Thymus (tissue), 11 donors: ENCODE results near the gene CADM2. TPM values are rescaled to one million over a fixed set of nuclear protein-coding genes. Genes with fewer than 3 reads are reported as not detected.

Experiments used
- DNase-seq, 9 donors: peaks; one replicate each; pipeline ENCODE4 v3.0.0-alpha.2; 2013; ENCODE audit warnings: low spot score in 9 of 9, low read depth in 6 of 9, missing footprints in 1 of 9
- H3K27ac ChIP-seq, 2 donors: one replicate each; pipeline ENCODE4 v1.5.1; 2013; ENCODE audit warnings: control low read depth in 1 of 2, low read depth in 1 of 2, low read length in 1 of 2, mild to moderate bottlenecking in 1 of 2, moderate library complexity in 1 of 2
- H3K27me3 ChIP-seq, 2 donors: one replicate each; pipeline ENCODE4 v1.5.1; 2013; ENCODE audit warnings: low read length in 1 of 2; ENCODE audit not compliant: control insufficient read depth in 2 of 2, insufficient read depth in 1 of 2
- H3K36me3 ChIP-seq, 2 donors: one replicate each; pipeline ENCODE4 v1.5.1; 2013; ENCODE audit warnings: low read length in 1 of 2, mild to moderate bottlenecking in 1 of 2, moderate library complexity in 1 of 2; ENCODE audit not compliant: control insufficient read depth in 2 of 2, insufficient read depth in 2 of 2
- H3K4me1 ChIP-seq, 2 donors: one replicate each; pipeline ENCODE4 v1.5.1; 2013; ENCODE audit warnings: low read length in 2 of 2; ENCODE audit not compliant: control insufficient read depth in 2 of 2, insufficient read depth in 2 of 2
- H3K4me3 ChIP-seq, 2 donors: one replicate each; pipeline ENCODE4 v1.5.1; 2013; ENCODE audit warnings: low read length in 2 of 2, control low read depth in 1 of 2, mild to moderate bottlenecking in 1 of 2
- H3K9me3 ChIP-seq, 2 donors: one replicate each; pipeline ENCODE4 v1.5.1; 2013; ENCODE audit warnings: low read length in 1 of 2, mild to moderate bottlenecking in 1 of 2; ENCODE audit not compliant: control insufficient read depth in 2 of 2, insufficient read depth in 1 of 2
- WGBS: extraction: QIAGEN DNeasy Blood & Tissue Kit; methylation state at CpG from one replicate; pipeline ENCODE4 v1.1.7; 2013; 5-methylcytosine and 5-hydroxymethylcytosine counted together
- polyA plus RNA-seq: library from polyadenylated mRNA; stranded (reverse); fragments of 200-250 nt; gene quantifications from one replicate; pipeline ENCODE4 v1.2.3, GENCODE V29; 2013
- total RNA-seq: library from RNA; stranded (reverse); fragments of 120-200 nt; gene quantifications from one replicate; pipeline ENCODE4 v1.2.4, GENCODE V29; 2013
- donor health status: healthy.

CADM2 gene
- total and polyA plus RNA-seq, 2 donors: 0.14 to 0.66 TPM

DNA sequence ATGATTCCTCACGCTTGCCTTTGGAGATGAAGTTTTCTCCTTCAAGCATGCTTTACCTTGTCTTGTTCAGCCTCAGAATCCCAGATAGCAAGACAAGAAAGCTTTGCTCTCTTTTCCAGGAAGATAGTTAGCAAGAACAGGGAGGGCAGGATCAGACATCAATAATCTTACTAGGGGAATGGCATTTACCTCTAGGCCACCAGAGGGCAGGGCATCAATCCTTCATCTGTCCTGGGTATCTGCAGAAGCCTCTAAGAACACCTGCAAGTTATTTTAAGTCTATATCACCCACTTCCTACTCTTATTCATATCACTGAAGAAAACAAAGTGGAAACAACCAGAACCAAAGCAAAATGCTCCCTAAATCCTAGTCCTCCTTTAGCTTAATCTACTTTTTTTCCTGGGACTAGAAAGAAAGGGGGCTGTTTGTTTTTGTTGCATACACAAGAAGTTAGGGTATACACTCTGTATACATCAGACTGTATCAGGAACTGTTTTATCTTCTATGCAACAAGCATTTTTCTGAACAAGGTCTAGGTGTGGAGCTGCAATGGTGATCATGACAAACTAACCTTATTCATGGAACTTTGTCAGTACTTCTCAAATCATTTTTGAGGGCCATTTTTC lies 862.5 kb downstream of the CADM2 start:
- no peaks in the 10 kb centered on the region for H3K4me1 ChIP-seq
- H3K4me3 ChIP-seq: no peak overlapping the region
- no peak overlapping the region for H3K27ac ChIP-seq
- H3K27me3 ChIP-seq: no peaks in the 10 kb centered on the region
- H3K36me3 ChIP-seq: no peaks in the 10 kb centered on the region
- 81% methylated on average over 1 of the region's 1 CpG for WGBS
- no peaks in the 10 kb centered on the region for H3K9me3 ChIP-seq
- peak in 4 of 9 donors; percentile 4 to 26 (median 5) for DNase-seq

DNA sequence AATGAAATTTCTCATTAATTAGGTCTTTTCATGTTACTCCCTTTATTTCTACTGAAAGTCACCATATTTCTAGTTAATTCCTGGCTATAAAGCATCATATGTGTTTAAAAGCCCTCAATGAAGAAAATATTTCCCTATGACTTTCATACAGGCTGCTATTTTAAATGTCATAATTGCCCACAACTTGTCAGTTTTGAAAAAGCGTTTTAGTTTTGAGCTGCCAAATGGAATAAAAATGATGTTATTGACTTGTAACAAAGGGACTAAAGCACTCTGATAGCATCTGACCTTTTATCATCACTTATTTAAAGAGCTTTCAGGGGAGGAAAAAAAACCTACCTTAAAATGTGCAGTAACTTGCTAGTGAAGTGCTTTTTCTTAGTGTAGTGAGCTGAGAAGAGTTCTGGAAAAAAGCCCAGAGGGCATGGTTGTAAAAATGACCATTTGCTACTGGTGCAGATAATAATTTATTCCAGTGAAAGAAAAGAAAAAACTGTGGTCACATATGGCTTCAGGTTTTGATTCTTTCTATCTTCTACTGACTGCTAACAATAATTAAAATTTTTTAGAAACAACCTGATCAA lies 877.2 kb downstream of the CADM2 start:
- WGBS: 98% methylated on average over 1 of the region's 1 CpG
- Histone ChIP-seq H3K4me3 (no peak overlapping the region), H3K27ac (no peak overlapping the region), H3K9me3 (no peaks in the 10 kb centered on the region), H3K27me3 (no peaks in the 10 kb centered on the region), H3K4me1 (no peaks in the 10 kb centered on the region), H3K36me3 (no peaks in the 10 kb centered on the region)
- no peak for DNase-seq

DNA sequence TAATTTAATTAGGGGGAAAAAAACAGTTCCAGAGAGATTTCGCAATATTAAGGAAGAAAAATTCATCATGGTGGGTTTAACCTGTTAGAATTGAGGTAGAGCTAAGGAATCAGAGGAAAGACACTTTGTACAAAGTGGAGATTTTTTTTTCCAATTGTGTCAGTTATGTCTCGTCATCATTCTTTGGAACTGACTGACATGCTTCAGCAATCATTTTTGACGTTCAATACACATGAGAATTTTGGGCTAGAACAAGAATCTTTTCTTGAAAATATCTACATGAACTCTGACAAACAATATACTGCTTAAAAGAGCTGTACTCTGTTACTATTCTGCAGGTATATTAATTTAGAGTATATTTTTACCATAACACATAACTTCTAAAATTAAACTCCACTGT lies 878.6 kb downstream of the CADM2 start:
- no peak overlapping the region for H3K4me3 ChIP-seq
- no peaks in the 10 kb centered on the region for H3K36me3 ChIP-seq
- no peak for DNase-seq
- 92% methylated on average over 3 of the region's 3 CpGs for WGBS
- no peaks in the 10 kb centered on the region for H3K27me3 ChIP-seq
- no peaks in the 10 kb centered on the region for H3K9me3 ChIP-seq
- no peak overlapping the region for H3K27ac ChIP-seq
- no peaks in the 10 kb centered on the region for H3K4me1 ChIP-seq

DNA sequence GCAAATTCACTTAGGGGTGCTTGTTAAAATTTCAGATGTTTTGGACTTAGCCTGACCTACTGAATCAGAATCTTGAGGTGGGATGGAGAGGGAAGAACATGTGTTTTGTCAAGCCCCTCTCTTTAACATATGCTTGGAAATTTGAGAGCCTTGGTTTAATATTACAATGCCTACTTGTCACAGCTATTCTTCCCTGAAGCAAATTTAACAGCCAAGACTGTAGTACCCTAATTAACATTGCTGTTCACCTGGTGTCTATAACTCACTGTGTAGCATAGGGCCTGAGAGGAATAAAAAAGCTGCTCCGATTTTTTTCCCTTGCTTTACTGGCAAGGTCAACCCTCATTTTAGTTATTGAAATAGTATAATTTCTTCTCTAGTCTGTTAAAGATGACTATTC lies 880.1 kb downstream of the CADM2 start:
- WGBS: 96% methylated on average over 1 of the region's 1 CpG
- Histone ChIP-seq H3K4me3 (no peak overlapping the region), H3K27me3 (no peaks in the 10 kb centered on the region), H3K4me1 (no peaks in the 10 kb centered on the region), H3K36me3 (no peaks in the 10 kb centered on the region), H3K9me3 (no peaks in the 10 kb centered on the region), H3K27ac (no peak overlapping the region)
- no peak for DNase-seq

DNA sequence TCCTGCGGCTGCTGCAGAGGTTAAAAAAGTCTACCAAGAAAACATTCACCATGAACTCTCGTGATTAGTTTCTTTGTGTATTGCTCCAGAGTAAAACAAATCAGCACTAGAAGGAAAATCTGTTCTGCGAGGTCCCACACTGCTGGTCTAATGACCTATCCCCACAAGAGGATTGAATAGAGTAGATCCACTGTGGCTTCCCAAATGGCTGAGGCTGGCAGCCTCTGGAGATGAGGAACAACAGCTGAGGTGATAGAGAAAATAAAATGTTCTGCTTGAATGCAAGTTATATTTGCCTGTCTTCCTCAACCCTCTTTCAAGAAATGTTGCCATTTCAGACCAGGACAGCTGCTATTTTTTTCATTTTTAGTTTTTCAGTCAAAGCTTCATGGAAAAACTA lies 883.3 kb downstream of the CADM2 start:
- H3K27ac ChIP-seq: no peak overlapping the region
- no peak overlapping the region for H3K4me3 ChIP-seq
- no peaks in the 10 kb centered on the region for H3K4me1 ChIP-seq
- no peak for DNase-seq
- WGBS: 91% methylated on average over 3 of the region's 3 CpGs
- H3K36me3 ChIP-seq: no peaks in the 10 kb centered on the region
- H3K9me3 ChIP-seq: no peaks in the 10 kb centered on the region
- no peaks in the 10 kb centered on the region for H3K27me3 ChIP-seq

DNA sequence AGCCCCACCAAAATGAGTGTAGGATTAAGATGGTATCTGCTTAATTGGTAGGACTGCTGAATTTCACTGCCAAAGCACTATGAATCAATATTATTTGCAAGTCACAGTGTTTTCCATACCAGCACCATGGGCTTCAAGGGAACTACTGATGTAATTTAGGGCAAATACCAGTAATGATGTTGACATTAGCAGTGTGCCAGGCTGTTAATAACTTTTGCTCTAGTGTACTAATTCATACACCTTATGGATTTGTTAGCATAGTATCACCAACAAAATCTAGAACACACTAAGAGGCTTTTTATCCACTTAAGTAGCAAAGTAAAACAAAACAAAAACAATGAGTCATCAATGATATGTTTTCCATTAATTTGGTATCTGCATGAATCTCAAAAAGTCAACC lies 888.2 kb downstream of the CADM2 start:
- H3K27me3 ChIP-seq: no peaks in the 10 kb centered on the region
- no peaks in the 10 kb centered on the region for H3K9me3 ChIP-seq
- DNase-seq: no peak
- H3K4me3 ChIP-seq: no peak overlapping the region
- no peaks in the 10 kb centered on the region for H3K36me3 ChIP-seq
- no peak overlapping the region for H3K27ac ChIP-seq
- no peaks in the 10 kb centered on the region for H3K4me1 ChIP-seq

DNA sequence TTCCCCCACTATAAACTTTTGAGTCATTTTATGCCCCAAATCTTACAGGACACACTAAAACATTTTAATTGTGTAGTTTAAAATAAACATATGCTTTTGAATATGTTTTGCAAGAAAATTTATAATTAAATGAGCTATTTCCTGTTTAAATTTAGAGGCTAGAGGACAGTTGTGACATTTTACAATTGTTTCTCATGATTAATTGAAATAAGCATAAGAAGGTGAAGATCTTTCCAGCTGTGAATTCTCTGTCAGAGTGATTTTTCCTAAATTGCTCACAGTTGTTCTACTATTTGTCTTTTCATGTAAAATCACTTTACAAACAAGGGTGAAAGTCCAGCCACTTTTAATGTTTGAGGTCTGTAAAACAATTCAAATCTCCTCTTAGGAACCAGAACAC lies 892.3 kb downstream of the CADM2 start:
- H3K27me3 ChIP-seq: no peaks in the 10 kb centered on the region

DNA sequence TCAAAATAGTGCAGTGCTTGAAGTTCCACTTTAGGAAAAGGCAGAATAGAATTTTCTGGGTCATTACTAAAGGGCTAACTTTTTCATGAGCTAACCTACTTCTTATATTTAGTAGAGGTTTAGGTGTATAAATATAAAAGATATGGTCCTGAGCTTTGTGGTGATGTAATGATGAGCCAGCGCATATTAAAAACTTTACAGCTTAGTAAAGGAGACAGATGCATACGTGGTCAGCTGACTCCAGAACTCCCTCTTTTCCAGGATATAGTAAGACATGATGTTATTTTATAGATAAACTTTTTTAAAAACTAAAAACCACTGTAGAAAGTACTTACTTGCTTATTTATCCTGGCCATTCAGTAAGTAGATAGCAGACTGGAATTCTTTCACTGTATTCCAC lies 895.0 kb downstream of the CADM2 start:
- Histone ChIP-seq H3K9me3 (no peaks in the 10 kb centered on the region), H3K4me1 (no peaks in the 10 kb centered on the region), H3K27ac (no peak overlapping the region), H3K36me3 (no peaks in the 10 kb centered on the region), H3K27me3 (no peaks in the 10 kb centered on the region), H3K4me3 (no peak overlapping the region)
- WGBS: 83% methylated on average over 2 of the region's 2 CpGs
- no peak for DNase-seq

More for the DNA sequence above, 892.3 kb downstream of the CADM2 start:
- no peak overlapping the region for H3K27ac ChIP-seq
- no peaks in the 10 kb centered on the region for H3K4me1 ChIP-seq
- H3K36me3 ChIP-seq: no peaks in the 10 kb centered on the region
- no peak for DNase-seq
- no peaks in the 10 kb centered on the region for H3K9me3 ChIP-seq
- no peak overlapping the region for H3K4me3 ChIP-seq

DNA sequence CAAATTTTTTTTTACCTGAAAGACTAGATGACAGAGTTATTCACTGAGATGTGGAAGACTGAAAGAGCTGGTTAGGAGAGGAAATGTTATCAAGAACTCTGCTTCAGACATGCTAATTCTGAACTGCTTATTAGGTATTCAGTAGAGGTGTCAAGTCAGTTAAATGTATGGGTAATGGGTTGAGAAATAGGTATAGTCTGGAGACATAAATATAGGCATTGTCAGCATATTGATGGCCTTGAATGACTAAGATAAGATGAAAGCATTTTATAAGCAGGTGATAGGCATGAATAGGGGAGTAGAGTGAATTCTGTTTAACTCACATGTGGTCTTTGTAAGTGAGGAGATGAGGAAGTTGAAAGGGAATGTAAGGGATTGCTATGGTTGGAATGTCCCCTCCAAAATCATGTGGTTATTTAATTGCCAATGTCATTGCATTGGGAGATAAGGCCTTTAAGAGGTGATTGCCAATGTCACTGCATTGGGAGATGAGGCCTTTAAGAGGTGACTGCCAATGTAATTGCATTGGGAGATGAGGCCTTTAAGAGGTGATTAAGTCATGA lies 904.2 kb downstream of the CADM2 start:
- no peak for DNase-seq
- Histone ChIP-seq H3K9me3 (no peaks in the 10 kb centered on the region), H3K4me1 (no peaks in the 10 kb centered on the region), H3K4me3 (no peak overlapping the region), H3K36me3 (no peaks in the 10 kb centered on the region), H3K27me3 (no peaks in the 10 kb centered on the region), H3K27ac (no peak overlapping the region)
